HPDE6-E6E7 (cell line): ENCODE measurements around the gene NEMP1.
"Not testable (repeated sequence)": the region's sequence is repeated elsewhere in the genome, so short reads cannot be mapped to it uniquely, and the experiment has no call there.

Experiments
- DNase-seq: peaks from one replicate; pipeline ENCODE4 v3.0.0; 2011; ENCODE audit warnings: missing footprints; ENCODE audit errors: extremely low spot score

Gene NEMP1

DNA sequence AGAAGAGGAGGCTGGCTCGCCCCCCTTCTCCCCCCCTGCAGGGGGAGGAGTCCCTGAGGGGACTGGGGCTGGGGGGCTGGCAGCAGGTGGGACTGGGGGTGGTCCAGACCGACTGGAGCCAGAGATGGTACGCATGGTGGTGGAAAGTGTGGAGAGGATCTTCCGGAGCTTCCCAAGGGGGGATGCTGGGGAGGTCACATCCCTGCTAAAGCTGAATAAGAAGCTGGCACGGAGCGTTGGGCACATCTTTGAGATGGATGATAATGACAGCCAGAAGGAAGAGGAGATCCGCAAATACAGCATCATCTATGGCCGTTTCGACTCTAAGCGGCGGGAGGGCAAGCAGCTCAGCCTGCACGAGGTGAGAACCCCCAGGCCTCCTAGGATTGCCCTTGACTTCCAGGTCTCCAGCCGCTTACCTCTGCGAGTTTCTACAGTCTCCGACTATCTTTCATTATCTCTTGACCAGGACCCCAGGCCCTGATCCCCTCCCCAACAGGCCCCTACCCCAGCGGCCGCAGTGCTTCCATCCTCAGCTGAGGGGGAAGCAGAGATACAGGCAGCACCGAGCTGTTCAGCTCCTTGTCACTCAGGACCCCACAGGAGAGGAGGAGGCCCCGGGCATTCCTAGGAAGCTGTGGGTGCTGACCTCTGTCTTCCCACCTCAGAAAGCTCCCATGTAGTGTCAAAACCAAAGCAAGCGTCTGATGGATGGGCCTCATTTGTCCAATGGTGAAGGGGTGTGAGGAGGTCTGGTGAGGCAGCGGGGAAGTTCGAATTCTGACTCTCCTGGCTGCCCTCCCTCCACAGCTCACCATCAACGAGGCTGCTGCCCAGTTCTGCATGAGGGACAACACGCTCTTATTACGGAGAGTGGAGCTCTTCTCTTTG, 13.3 kb upstream of the NEMP1 start:
- DNase-seq, result no peak

DNA sequence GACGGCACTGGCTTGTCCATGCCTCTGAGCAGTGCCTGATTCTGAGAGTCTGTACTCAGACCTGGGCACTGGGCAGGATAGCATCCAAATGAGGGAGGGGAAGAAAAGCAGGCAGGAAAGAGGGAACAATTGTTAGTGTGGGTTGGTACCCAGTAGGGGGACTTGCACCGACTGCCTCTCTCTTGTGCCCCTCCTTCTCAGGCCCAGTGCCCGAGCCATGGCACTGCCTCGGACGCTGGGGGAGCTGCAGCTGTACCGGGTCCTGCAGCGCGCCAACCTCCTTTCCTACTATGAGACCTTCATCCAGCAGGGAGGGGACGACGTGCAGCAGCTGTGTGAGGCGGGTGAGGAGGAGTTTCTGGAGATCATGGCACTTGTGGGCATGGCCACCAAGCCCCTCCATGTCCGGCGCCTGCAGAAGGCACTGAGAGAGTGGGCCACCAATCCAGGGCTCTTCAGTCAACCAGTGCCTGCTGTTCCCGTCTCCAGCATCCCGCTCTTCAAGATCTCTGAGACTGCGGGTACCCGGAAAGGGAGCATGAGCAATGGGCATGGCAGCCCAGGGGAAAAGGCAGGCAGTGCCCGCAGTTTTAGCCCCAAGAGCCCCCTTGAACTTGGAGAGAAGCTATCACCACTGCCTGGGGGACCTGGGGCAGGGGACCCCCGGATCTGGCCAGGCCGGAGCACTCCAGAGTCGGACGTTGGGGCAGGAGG, 12.5 kb upstream of the NEMP1 start:
- no peak for DNase-seq

- no peak for DNase-seq
Measured at GRCh38 chr12:57090490-57090889, 11.9 kb upstream of the NEMP1 start.

- DNase-seq, result no peak
Measured at GRCh38 chr12:57089271-57090245, 11.0 kb upstream of the NEMP1 start.

DNA sequence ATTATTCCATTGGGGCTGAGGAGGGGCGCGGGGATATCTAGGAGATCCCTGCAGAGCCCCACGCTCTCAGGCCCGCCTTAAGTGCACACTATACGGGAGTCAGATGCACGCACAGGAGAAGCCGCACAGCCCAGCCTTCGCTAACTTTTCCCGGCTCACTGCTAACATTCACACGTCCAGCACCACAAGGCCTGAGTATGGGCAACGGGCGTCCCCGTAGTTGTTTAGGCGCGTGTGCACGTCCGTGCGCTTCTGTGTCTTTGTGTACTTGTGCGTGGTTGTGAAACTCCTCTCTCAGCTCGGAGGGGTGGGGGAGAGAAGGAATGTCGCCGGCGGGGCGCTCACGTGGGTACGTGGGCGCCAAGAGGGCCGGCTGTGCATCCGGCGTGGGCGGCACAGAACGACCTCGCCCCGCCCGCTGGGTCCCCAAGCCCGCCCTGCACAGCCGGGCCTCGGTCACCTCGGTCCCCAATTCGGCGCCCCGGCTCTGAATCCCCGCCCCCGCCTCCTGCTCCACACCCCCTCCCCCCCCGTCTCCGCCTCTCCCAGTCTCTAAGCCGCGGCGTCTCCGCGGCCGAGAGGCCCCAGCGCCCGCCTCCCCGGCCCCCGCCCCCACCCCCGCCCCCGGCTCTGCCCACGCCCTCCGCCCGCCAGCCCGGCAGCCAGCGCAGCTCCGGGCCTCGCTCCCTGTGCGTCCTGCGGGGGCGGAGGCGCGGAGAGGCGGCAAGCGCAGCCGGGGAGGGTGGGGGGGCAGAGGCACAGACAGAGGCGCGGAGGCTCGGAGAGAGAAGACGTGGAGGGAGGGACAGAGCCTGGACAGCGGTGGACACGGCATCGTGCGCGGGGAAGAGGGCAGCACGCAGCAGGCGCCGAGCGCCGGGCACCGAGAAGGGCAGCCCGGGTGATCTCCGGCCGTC, 10.0 kb upstream of the NEMP1 start, which contains the start of gene NAB2:
TSS of gene NAB2 (plus strand) at position 761 of the 917 bp plus-strand sequence. CDS start 158 bp downstream, outside the sequence.
- DNase-seq, result peak; percentile 72

DNA sequence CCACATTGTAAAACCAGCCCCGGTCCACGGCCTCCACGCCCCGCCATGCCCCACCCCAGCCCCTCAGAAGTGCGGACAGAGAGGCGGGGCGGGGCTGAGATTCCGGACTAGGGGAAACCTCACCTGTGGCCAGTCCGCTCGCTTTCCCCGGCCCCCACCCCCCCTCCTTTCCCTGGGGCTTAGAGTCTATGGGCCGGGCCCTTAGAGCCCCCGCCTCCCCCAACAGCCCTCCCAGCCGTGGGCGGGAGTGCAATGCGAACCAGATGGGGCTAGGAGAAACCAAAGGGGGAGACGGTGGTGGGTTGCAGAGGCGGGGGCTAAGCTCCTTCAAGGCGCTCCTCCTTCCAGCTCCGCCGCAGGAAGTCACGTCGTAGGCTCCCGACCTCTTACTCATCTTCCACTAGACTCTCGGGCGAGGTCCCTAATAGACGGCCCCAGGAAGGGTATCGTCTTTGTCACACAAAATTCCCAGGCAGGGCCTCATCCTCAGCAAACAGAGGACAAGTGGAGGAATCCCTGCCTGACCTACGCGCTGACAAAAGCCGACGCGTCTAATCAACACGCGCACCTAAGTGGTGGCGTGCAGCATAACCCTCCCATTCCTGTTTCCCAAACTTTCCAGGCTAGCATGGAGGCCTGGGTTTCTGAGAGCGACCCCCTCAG, 9.2 kb upstream of the NEMP1 start:
- DNase-seq, result peak; percentile 71

DNA sequence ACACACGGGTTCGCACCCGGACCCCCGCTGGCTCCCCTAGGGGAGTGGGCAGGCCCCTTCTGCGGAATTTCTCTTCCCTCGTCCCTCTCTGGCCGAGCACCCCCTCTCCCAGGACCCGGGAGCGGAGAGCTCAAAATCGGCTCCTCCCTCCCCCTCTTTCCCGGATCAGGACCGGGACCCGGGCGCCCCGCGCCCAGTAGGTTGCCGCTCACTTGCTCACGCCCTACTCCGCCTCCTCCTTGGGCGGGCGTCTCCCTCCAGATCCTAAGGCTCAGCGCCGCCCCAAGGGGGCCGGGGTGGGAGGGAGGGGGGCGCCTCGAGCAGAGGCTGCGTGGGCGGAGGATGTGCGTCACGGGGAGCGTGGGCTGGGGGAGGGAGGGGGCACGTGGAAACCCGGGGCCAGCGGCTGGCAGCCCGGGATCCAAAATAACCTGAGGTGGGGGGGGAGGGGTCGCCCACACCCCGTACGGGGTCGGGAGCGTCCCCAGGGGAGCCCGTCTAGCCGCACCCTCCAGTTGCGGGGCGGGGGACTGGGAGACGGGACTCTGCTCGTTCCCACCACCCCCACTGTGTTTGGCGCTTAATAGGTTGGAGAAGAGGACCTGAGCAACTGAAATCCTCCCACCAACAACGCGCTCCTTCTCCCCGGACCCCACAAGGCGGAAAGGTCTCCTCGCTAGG, 8.6 kb upstream of the NEMP1 start:
- DNase-seq, result peak; percentile 70

GRCh38 chr12:57086493-57087009, 8.0 kb upstream of the NEMP1 start:
- no peak for DNase-seq

GRCh38 chr12:57085999-57086492, 7.5 kb upstream of the NEMP1 start:
- no peak for DNase-seq

- DNase-seq, result no peak
Measured at GRCh38 chr12:57080855-57081254, 2.3 kb upstream of the NEMP1 start.

DNA sequence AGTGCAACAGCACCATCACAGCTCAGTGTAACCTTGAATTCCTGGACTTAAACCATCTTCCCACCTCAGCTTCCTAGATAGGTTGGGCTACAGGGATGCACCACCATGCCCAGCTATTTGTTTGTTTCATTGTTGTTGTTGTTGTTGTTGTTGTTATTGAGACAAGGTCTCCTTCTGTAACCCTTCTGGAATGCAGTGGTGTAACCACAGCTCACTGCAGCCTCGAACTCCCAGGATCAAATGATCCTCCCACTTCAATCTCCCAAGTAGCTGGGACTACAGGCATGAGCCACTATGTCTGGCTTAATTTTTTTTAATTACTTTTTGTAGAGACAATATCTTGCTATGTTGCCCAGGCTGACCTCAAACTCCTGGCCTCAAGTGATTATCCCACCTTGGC, 1.2 kb upstream of the NEMP1 start:
- DNase-seq, result no peak

DNA sequence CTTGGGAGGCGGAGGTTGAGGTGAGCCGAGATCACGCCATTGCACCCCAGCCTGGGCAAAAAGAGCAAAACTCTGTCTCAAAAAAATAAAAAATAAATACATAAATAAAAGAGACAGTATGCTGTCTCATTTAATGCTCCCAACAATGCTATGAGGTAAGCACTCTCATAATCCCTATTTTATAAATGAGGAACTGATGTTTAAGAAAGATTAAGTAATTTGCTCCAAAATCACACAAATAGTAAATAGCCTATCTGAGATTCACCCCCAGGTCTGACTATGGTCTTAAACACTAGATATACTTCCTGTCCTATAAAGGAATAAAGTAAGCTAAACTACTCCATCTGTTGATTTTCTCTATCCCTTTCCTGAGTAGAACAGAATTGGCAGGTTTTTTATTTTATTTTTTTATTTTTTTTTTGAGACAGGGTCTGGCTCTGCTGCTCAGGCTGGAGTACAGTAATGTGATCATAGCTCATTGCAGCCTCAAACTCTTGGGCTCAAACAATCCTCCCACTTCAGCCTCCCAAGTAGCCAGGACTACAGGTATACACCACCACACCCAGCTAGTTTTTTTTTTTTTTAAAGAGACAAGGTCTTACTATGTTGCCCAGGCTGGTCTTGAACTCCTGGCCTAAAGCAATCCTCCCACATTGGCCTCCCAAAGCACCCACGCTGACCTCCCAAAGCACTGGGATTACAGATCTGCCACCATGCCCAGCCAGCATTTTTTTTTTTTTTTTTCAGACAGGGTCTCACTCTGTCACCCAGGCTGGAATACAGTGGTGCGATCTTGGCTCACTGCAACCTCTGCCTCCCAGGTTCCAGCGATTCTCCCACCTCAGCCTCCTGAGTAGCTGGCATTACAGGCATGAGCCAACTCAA, 4.8 kb downstream of the NEMP1 start:
- DNase-seq, result not testable (repeated sequence)

DNA sequence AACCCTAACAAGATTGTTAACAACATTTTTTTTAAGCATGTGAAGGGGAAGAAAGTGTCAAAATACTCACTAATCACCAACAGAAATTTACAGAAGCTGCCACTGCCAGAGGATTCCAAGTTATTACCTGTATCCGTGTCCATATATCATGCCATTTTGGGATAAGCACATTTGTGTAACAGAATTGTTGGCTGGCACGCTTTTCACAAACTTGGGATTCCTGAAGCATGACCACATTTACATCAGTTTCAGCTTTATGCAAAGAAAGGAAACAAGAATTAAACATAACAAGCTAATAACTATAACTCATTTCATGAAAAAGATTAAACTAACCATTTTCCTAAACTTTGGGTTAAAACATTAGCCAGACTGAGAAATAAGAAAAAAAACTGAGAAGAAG, 5.9 kb downstream of the NEMP1 start:
- DNase-seq, result no peak

GRCh38 chr12:57069523-57069922, 9.1 kb downstream of the NEMP1 start:
- DNase-seq, result peak; percentile 51

- no peak for DNase-seq
Measured at GRCh38 chr12:57066245-57066644, 12.3 kb downstream of the NEMP1 start.

DNA sequence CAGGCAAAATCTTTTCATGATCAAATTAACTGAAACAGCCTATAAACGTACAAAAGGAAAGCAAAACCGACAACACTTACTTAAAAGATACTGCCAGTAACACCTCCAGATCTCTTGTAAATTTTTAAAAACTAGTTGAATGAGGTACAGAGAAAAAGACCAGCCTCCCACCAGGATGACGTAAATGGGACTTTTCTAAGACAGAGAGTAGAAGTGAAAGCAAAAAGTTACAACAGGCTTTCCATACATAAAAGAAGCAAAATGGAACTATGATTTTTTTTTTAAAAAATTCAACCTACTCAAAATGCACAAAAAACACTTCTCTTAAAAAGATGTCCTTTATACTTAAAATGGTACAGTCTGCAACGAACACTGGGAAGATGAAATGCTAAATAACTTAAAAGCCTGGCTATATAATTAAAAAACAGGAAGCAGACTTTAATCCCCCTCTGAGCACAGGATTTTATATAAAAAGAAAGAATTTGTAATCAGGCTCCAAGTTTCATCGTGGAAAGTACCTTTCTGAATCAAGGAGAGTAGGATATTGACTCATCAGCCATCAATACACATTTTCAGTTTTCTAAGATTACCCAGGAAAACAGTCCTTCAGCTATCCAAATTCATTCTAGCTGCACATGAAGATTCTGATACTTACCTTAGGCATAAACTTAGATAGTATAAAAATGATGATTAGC, 14.5 kb downstream of the NEMP1 start:
- DNase-seq, result no peak

DNA sequence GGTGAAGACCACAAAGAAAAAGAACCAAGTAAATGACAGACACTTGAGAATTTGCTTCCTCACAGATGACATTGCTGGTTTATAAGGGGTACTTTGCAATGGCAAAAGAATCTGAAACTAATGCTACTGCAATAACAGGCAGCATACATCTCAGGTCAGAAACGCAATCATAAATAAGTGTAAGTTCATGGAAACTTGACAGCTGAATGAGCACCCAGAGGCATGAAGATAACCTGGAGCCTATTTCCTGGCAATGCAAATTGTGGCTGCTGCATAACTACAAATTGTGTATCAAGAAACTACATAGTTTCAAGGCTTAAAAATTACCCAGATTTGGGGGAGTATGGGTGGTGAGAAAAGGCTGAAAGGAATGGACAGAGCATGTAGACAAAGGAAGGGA, 20.1 kb downstream of the NEMP1 start:
- DNase-seq, result no peak
